Left hindlimb (tissue), 1 donor: ENCODE measurements around the gene TAF11L4.
"Not testable (repeated sequence)": the region's sequence is repeated elsewhere in the genome, so short reads cannot be mapped to it uniquely, and the experiment has no call there.

Source experiments
- DNase-seq: peaks from one replicate; pipeline ENCODE4 v3.0.0-alpha.2; 2018

The TAF11L4 gene

GRCh38 chr5:17521501-17521900, at the start of gene TAF11L4:
TSS of gene TAF11L4 (plus strand) at chr5:17521801.
- not testable (repeated sequence) for DNase-seq

- not testable (repeated sequence) for DNase-seq
Measured at GRCh38 chr5:17475064-17475463, 46.5 kb upstream of the TAF11L4 start.

GRCh38 chr5:17477043-17477442, 44.6 kb upstream of the TAF11L4 start:
- DNase-seq: no peak

- DNase-seq: no peak
Measured at GRCh38 chr5:17477573-17478265, 43.9 kb upstream of the TAF11L4 start.

GRCh38 chr5:17481378-17481777, 40.2 kb upstream of the TAF11L4 start:
- no peak for DNase-seq

- no peak for DNase-seq
Measured at GRCh38 chr5:17482790-17483189, 38.8 kb upstream of the TAF11L4 start.

- DNase-seq: not testable (repeated sequence)
Measured at GRCh38 chr5:17486464-17487173, 35.0 kb upstream of the TAF11L4 start.

GRCh38 chr5:17487174-17487512, 34.5 kb upstream of the TAF11L4 start:
- no peak for DNase-seq

- not testable (repeated sequence) for DNase-seq
Measured at GRCh38 chr5:17491257-17491656, 30.3 kb upstream of the TAF11L4 start.

GRCh38 chr5:17492770-17493169, 28.8 kb upstream of the TAF11L4 start:
- no peak for DNase-seq

GRCh38 chr5:17497446-17497845, 24.2 kb upstream of the TAF11L4 start:
- DNase-seq: no peak

GRCh38 chr5:17497931-17498330, 23.7 kb upstream of the TAF11L4 start, which contains the start of gene TAF11L2:
TSS of gene TAF11L2 (plus strand) at chr5:17498231.
- DNase-seq: not testable (repeated sequence)

- no peak for DNase-seq
Measured at GRCh38 chr5:17511775-17512325, 9.8 kb upstream of the TAF11L4 start.

GRCh38 chr5:17517526-17517925, 4.1 kb upstream of the TAF11L4 start:
- DNase-seq: not testable (repeated sequence)

- DNase-seq: not testable (repeated sequence)
Measured at GRCh38 chr5:17518067-17518466, 3.5 kb upstream of the TAF11L4 start, which contains the start of gene TAF11L3. TSS of gene TAF11L3 (plus strand) at chr5:17518367.

GRCh38 chr5:17519508-17519907, 2.1 kb upstream of the TAF11L4 start:
- not testable (repeated sequence) for DNase-seq

- not testable (repeated sequence) for DNase-seq
Measured at GRCh38 chr5:17524935-17525334, 3.3 kb downstream of the TAF11L4 start, which contains the start of gene TAF11L5. TSS of gene TAF11L5 (plus strand) at chr5:17525235.

GRCh38 chr5:17526504-17526903, 4.9 kb downstream of the TAF11L4 start:
- DNase-seq: not testable (repeated sequence)

GRCh38 chr5:17528369-17528768, 6.8 kb downstream of the TAF11L4 start, which contains the start of gene TAF11L6:
TSS of gene TAF11L6 (plus strand) at chr5:17528669.
- DNase-seq: not testable (repeated sequence)
